Osteoblast (primary cell): ENCODE results near the gene RAMP1. TPM values are rescaled to one million over a fixed set of nuclear protein-coding genes. Genes with fewer than 3 reads are reported as not detected.
A peak's percentile ranks its signal among the peaks of the same experiment; 100 is the strongest.

Experiments
- DNase-seq: peaks from one replicate; pipeline ENCODE4 v3.0.0; 2011; ENCODE audit warnings: low spot score, mixed read lengths; ENCODE audit not compliant: insufficient read length; ENCODE audit errors: missing footprints
- H2AFZ ChIP-seq: 2 replicates; pipeline ENCODE4 v1.6.0; 2011; ENCODE audit warnings: mild to moderate bottlenecking, low read length
- H3K27ac ChIP-seq: 2 replicates; pipeline ENCODE4 v1.5.1; 2011; ENCODE audit warnings: mild to moderate bottlenecking, low read depth, low read length, moderate library complexity
- H3K27me3 ChIP-seq: 2 replicates; pipeline ENCODE4 v1.6.0; 2012; ENCODE audit warnings: mild to moderate bottlenecking, control low read depth, inconsistent platforms, low read length, moderate library complexity; ENCODE audit not compliant: insufficient read depth
- H3K36me3 ChIP-seq: 2 replicates; pipeline ENCODE4 v1.5.1; 2011; ENCODE audit warnings: mild to moderate bottlenecking, low read length, control low read depth, moderate library complexity; ENCODE audit not compliant: insufficient read depth
- H3K4me1 ChIP-seq: 2 replicates; pipeline ENCODE4 v1.5.1; 2011; ENCODE audit warnings: mild to moderate bottlenecking, low read length, control low read depth, moderate library complexity; ENCODE audit not compliant: insufficient read depth
- H3K4me2 ChIP-seq: 2 replicates; pipeline ENCODE4 v1.6.0; 2011; ENCODE audit warnings: mild to moderate bottlenecking, low read length; ENCODE audit not compliant: insufficient read depth
- H3K4me3 ChIP-seq: fragments of 200-600 bp; sonication (generic); 3 replicates; pipeline ENCODE4 v1.5.1; 2012; ENCODE audit warnings: mild to moderate bottlenecking, low read length, inconsistent platforms; ENCODE audit not compliant: insufficient read depth
- H3K79me2 ChIP-seq: 2 replicates; pipeline ENCODE4 v1.6.0; 2012; ENCODE audit warnings: mild to moderate bottlenecking, low read length, control low read depth, inconsistent platforms; ENCODE audit not compliant: insufficient read depth
- H3K9me3 ChIP-seq: 2 replicates; pipeline ENCODE4 v1.5.1; 2011; ENCODE audit warnings: low read depth, low read length, control low read depth
- H4K20me1 ChIP-seq: 2 replicates; pipeline ENCODE4 v1.6.0; 2012; ENCODE audit warnings: mild to moderate bottlenecking, low read length, control low read depth; ENCODE audit not compliant: insufficient read depth
- CTCF ChIP-seq: IDR thresholded peaks from 2 replicates; pipeline ENCODE4 v1.5.1; 2011; ENCODE audit warnings: mild to moderate bottlenecking, low read depth, low read length, moderate library complexity; ENCODE audit errors: extremely low read depth
- total RNA-seq: library from RNA; depleted of rRNA; stranded (reverse); fragments of >200 nt; gene quantifications from 2 replicates; pipeline ENCODE4 v1.2.3, GENCODE V29; 2012

The RAMP1 gene
- total RNA-seq, 1 donor: 1.8 TPM

- Histone ChIP-seq H4K20me1 (no peaks in the 10 kb centered on the region), H3K4me2 (peak overlapping the region; percentile 75), H3K36me3 (no peaks in the 10 kb centered on the region), H3K27ac (peak overlapping the region; percentile 50), H3K79me2 (no peaks in the 10 kb centered on the region), H3K27me3 (no peaks in the 10 kb centered on the region), H3K4me3 (peak overlapping the region; percentile 59), H3K4me1 (peaks cover 34% of the 10 kb centered on the region), H2AFZ (peak overlapping the region; percentile 82), H3K9me3 (no peaks in the 10 kb centered on the region)
- TF ChIP-seq CTCF: no peak
- peak; percentile 96 for DNase-seq
Measured at GRCh38 chr2:237868631-237869342, 9.4 kb downstream of the RAMP1 start.

GRCh38 chr2:237869343-237870102 is 10.1 kb downstream of the RAMP1 start:
- Histone ChIP-seq H3K4me2 (no peak overlapping the region), H3K79me2 (no peaks in the 10 kb centered on the region), H3K4me1 (peaks cover 41% of the 10 kb centered on the region), H3K36me3 (no peaks in the 10 kb centered on the region), H2AFZ (no peak overlapping the region), H3K9me3 (no peaks in the 10 kb centered on the region), H4K20me1 (no peaks in the 10 kb centered on the region), H3K4me3 (no peak overlapping the region), H3K27ac (no peak overlapping the region), H3K27me3 (no peaks in the 10 kb centered on the region)
- peak; percentile 67 for DNase-seq
- no peak for TF ChIP-seq CTCF

- no peak overlapping the region for H3K27ac ChIP-seq
- H3K27me3 ChIP-seq: no peaks in the 10 kb centered on the region
- H3K4me1 ChIP-seq: peaks cover 42% of the 10 kb centered on the region
- H4K20me1 ChIP-seq: no peaks in the 10 kb centered on the region
- DNase-seq: peak; percentile 45
- TF ChIP-seq CTCF: no peak
- no peak overlapping the region for H3K4me2 ChIP-seq
- H2AFZ ChIP-seq: no peak overlapping the region
- H3K36me3 ChIP-seq: no peaks in the 10 kb centered on the region
- no peak overlapping the region for H3K4me3 ChIP-seq
- H3K9me3 ChIP-seq: no peaks in the 10 kb centered on the region
- H3K79me2 ChIP-seq: no peaks in the 10 kb centered on the region
Measured at GRCh38 chr2:237870126-237870525, 10.7 kb downstream of the RAMP1 start.
